ENCODE measurements around the gene LMF2. TPM values are rescaled to one million over a fixed set of nuclear protein-coding genes. Genes with fewer than 3 reads are reported as not detected.
A peak's percentile ranks its signal among the peaks of the same experiment; 100 is the strongest.

LMF2 gene
- polyA plus RNA-seq, 1 donor from 2014 or later = 26.4 TPM

- Mint-ChIP-seq H3K4me1 (peaks cover 20 to 37% (median 30%) of the 10 kb centered on the region in 3 donors), H3K36me3 (peaks cover 3% of the 10 kb centered on the region), H3K9me3 (no peaks in the 10 kb centered on the region), H3K4me3 (peak overlapping the region in 3 of 4 donors; percentile 41 to 87 (median 86)), H3K27me3 (no peaks in the 10 kb centered on the region), H3K27ac (peak overlapping the region in 2 of 3 donors; percentile 94 to 98)
Observed at GRCh38 chr22:50467773-50468440, 39.6 kb downstream of the LMF2 start.

GRCh38 chr22:50467341-50467740 lies 40.2 kb downstream of the LMF2 start:
- no peaks in the 10 kb centered on the region for H3K27me3 Mint-ChIP-seq
- peaks cover 20 to 33% (median 27%) of the 10 kb centered on the region in 3 donors for H3K4me1 Mint-ChIP-seq
- H3K4me3 Mint-ChIP-seq = peak overlapping the region in 1 of 4 donors; percentile 80
- peak overlapping the region in 2 of 3 donors; percentile 53 to 89 for H3K27ac Mint-ChIP-seq
- H3K36me3 Mint-ChIP-seq = peaks cover 2% of the 10 kb centered on the region
- no peaks in the 10 kb centered on the region for H3K9me3 Mint-ChIP-seq

GRCh38 chr22:50465066-50465930 lies 42.2 kb downstream of the LMF2 start:
- H3K9me3 Mint-ChIP-seq = no peaks in the 10 kb centered on the region
- H3K36me3 Mint-ChIP-seq = peaks cover 2% of the 10 kb centered on the region
- H3K27ac Mint-ChIP-seq = peak overlapping the region in 1 of 3 donors; percentile 56
- peak overlapping the region in 1 of 4 donors; percentile 33 for H3K4me3 Mint-ChIP-seq
- peaks cover 15 to 18% (median 17%) of the 10 kb centered on the region in 3 donors for H3K4me1 Mint-ChIP-seq
- no peaks in the 10 kb centered on the region for H3K27me3 Mint-ChIP-seq

GRCh38 chr22:50464451-50464850 lies 43.1 kb downstream of the LMF2 start:
- Mint-ChIP-seq H3K4me3 (peak overlapping the region in 1 of 4 donors; percentile 33), H3K36me3 (peaks cover 2% of the 10 kb centered on the region), H3K4me1 (peaks cover 9 to 15% (median 11%) of the 10 kb centered on the region in 3 donors), H3K27me3 (no peaks in the 10 kb centered on the region), H3K9me3 (no peaks in the 10 kb centered on the region), H3K27ac (no peak overlapping the region)

GRCh38 chr22:50463188-50463900 lies 44.2 kb downstream of the LMF2 start:
- peak overlapping the region in 2 of 4 donors; percentile 40 to 43 for H3K4me3 Mint-ChIP-seq
- H3K9me3 Mint-ChIP-seq = no peaks in the 10 kb centered on the region

GRCh38 chr22:50461979-50462540 lies 45.4 kb downstream of the LMF2 start:
- no peaks in the 10 kb centered on the region for H3K27me3 Mint-ChIP-seq
- H3K4me3 Mint-ChIP-seq = no peak overlapping the region
- no peak overlapping the region for H3K27ac Mint-ChIP-seq
- H3K36me3 Mint-ChIP-seq = peaks cover 2% of the 10 kb centered on the region
- H3K4me1 Mint-ChIP-seq = peaks cover 3 to 5% (median 4%) of the 10 kb centered on the region in 3 donors
- no peaks in the 10 kb centered on the region for H3K9me3 Mint-ChIP-seq

More at GRCh38 chr22:50463188-50463900, 44.2 kb downstream of the LMF2 start:
- H3K36me3 Mint-ChIP-seq = peaks cover 2% of the 10 kb centered on the region
- H3K4me1 Mint-ChIP-seq = peaks cover 1 to 5% (median 4%) of the 10 kb centered on the region in 3 donors
- peak overlapping the region in 1 of 3 donors; percentile 80 for H3K27ac Mint-ChIP-seq
- no peaks in the 10 kb centered on the region for H3K27me3 Mint-ChIP-seq

- no peak overlapping the region for H3K27ac Mint-ChIP-seq
- peaks cover 2% of the 10 kb centered on the region for H3K36me3 Mint-ChIP-seq
- no peaks in the 10 kb centered on the region for H3K9me3 Mint-ChIP-seq
- H3K4me1 Mint-ChIP-seq = peaks cover 0 to 6% (median under 1%) of the 10 kb centered on the region in 3 donors
- H3K4me3 Mint-ChIP-seq = no peak overlapping the region
- H3K27me3 Mint-ChIP-seq = no peaks in the 10 kb centered on the region
Observed at GRCh38 chr22:50461536-50461935, 46.0 kb downstream of the LMF2 start.

GRCh38 chr22:50460938-50461337 lies 46.6 kb downstream of the LMF2 start:
- Mint-ChIP-seq H3K4me3 (no peak overlapping the region), H3K27me3 (no peaks in the 10 kb centered on the region), H3K36me3 (peaks cover 2% of the 10 kb centered on the region), H3K27ac (peak overlapping the region in 2 of 3 donors; percentile 58 to 85), H3K4me1 (peaks cover 0 to 6% (median 0%) of the 10 kb centered on the region in 3 donors), H3K9me3 (no peaks in the 10 kb centered on the region)

- Mint-ChIP-seq H3K27ac (peak overlapping the region in 1 of 3 donors; percentile 59), H3K27me3 (no peaks in the 10 kb centered on the region), H3K4me1 (peaks cover 0 to 6% (median 0%) of the 10 kb centered on the region in 3 donors), H3K36me3 (peaks cover 2% of the 10 kb centered on the region), H3K4me3 (no peak overlapping the region), H3K9me3 (no peaks in the 10 kb centered on the region)
Observed at GRCh38 chr22:50459496-50460140, 47.9 kb downstream of the LMF2 start.

GRCh38 chr22:50459016-50459415 lies 48.5 kb downstream of the LMF2 start:
- no peaks in the 10 kb centered on the region for H3K9me3 Mint-ChIP-seq
- H3K4me3 Mint-ChIP-seq = no peak overlapping the region
- peaks cover 3% of the 10 kb centered on the region for H3K36me3 Mint-ChIP-seq

GRCh38 chr22:50456466-50457234 lies 50.9 kb downstream of the LMF2 start:
- Mint-ChIP-seq H3K27me3 (no peaks in the 10 kb centered on the region), H3K4me3 (no peak overlapping the region), H3K27ac (peak overlapping the region in 2 of 3 donors; percentile 56 to 86), H3K36me3 (peaks cover 2% of the 10 kb centered on the region), H3K4me1 (peaks cover 0 to 5% (median 1%) of the 10 kb centered on the region in 3 donors), H3K9me3 (no peaks in the 10 kb centered on the region)

More at GRCh38 chr22:50459016-50459415, 48.5 kb downstream of the LMF2 start:
- Mint-ChIP-seq H3K27ac (no peak overlapping the region), H3K4me1 (peaks cover 0 to 6% (median 0%) of the 10 kb centered on the region in 3 donors), H3K27me3 (no peaks in the 10 kb centered on the region)

GRCh38 chr22:50456026-50456425 lies 51.5 kb downstream of the LMF2 start:
- H3K36me3 Mint-ChIP-seq = peaks cover 2% of the 10 kb centered on the region
- H3K9me3 Mint-ChIP-seq = no peaks in the 10 kb centered on the region
- H3K4me3 Mint-ChIP-seq = no peak overlapping the region
- no peaks in the 10 kb centered on the region for H3K27me3 Mint-ChIP-seq
- H3K4me1 Mint-ChIP-seq = peaks cover 0 to 5% (median 1%) of the 10 kb centered on the region in 3 donors
- H3K27ac Mint-ChIP-seq = no peak overlapping the region

GRCh38 chr22:50455201-50455600 lies 52.3 kb downstream of the LMF2 start:
- H3K36me3 Mint-ChIP-seq = peaks cover 2% of the 10 kb centered on the region
- peaks cover 0 to 6% (median 5%) of the 10 kb centered on the region in 3 donors for H3K4me1 Mint-ChIP-seq
- no peaks in the 10 kb centered on the region for H3K9me3 Mint-ChIP-seq
- H3K27me3 Mint-ChIP-seq = no peaks in the 10 kb centered on the region
- no peak overlapping the region for H3K4me3 Mint-ChIP-seq
- H3K27ac Mint-ChIP-seq = no peak overlapping the region
